Osteocyte (in vitro differentiated cells): ENCODE data around the gene CNIH4. TPM values are rescaled to one million over a fixed set of nuclear protein-coding genes. Genes with fewer than 3 reads are reported as not detected.

Source experiments
- DNase-seq: peaks from one replicate; pipeline ENCODE4 v3.0.0; 2021; ENCODE audit warnings: mixed read lengths; ENCODE audit not compliant: unreplicated experiment; ENCODE audit errors: extremely low spot score
- H3K27ac Mint-ChIP-seq: one replicate; pipeline ENCODE4 v1.8.0; 2021; ENCODE audit warnings: mild to moderate bottlenecking, mixed read lengths; ENCODE audit not compliant: unreplicated experiment
- H3K27me3 Mint-ChIP-seq: one replicate; pipeline ENCODE4 v1.8.0; 2021; ENCODE audit warnings: mixed read lengths; ENCODE audit not compliant: unreplicated experiment
- H3K36me3 Mint-ChIP-seq: one replicate; pipeline ENCODE4 v1.8.0; 2021; ENCODE audit warnings: mixed read lengths; ENCODE audit not compliant: unreplicated experiment
- H3K4me1 Mint-ChIP-seq: one replicate; pipeline ENCODE4 v1.8.0; 2021; ENCODE audit warnings: mixed read lengths; ENCODE audit not compliant: unreplicated experiment
- H3K4me3 Mint-ChIP-seq: one replicate; pipeline ENCODE4 v1.8.0; 2021; ENCODE audit warnings: mild to moderate bottlenecking, moderate library complexity, mixed read lengths; ENCODE audit not compliant: unreplicated experiment
- H3K9me3 Mint-ChIP-seq: one replicate; pipeline ENCODE4 v1.8.0; 2021; ENCODE audit warnings: mixed read lengths; ENCODE audit not compliant: unreplicated experiment
- CTCF ChIP-seq: fragments of 200-600 bp; sonication (generic); IDR thresholded peaks from 2 replicates; pipeline ENCODE4 v1.5.0; 2021; ENCODE audit warnings: antibody characterized with exemption, mild to moderate bottlenecking, moderate library complexity
- total RNA-seq: library from RNA; stranded (reverse); gene quantifications from 2 replicates; pipeline ENCODE4 v1.2.1, GENCODE V29; 2021

CNIH4 gene
- total RNA-seq, 1 donor from 2014 or later: 54.8 TPM

GRCh38 chr1:224353975-224354925, 2.4 kb upstream of the CNIH4 start:
- H3K27ac Mint-ChIP-seq: no peak overlapping the region
- H3K27me3 Mint-ChIP-seq: no peaks in the 10 kb centered on the region
- peaks cover 4% of the 10 kb centered on the region for H3K36me3 Mint-ChIP-seq
- H3K9me3 Mint-ChIP-seq: no peaks in the 10 kb centered on the region
- H3K4me3 Mint-ChIP-seq: no peak overlapping the region
- no peak for TF ChIP-seq CTCF
- peaks cover 19% of the 10 kb centered on the region for H3K4me1 Mint-ChIP-seq
- no peak for DNase-seq

GRCh38 chr1:224357626-224358124, 996 bp downstream of the CNIH4 start:
- H3K36me3 Mint-ChIP-seq: peaks cover 11% of the 10 kb centered on the region
- peaks cover 22% of the 10 kb centered on the region for H3K4me1 Mint-ChIP-seq
- H3K27ac Mint-ChIP-seq: peak overlapping the region; percentile 84
- H3K4me3 Mint-ChIP-seq: peak overlapping the region; percentile 88
- no peak for DNase-seq
- TF ChIP-seq CTCF: no peak
- H3K9me3 Mint-ChIP-seq: no peaks in the 10 kb centered on the region
- H3K27me3 Mint-ChIP-seq: no peaks in the 10 kb centered on the region

GRCh38 chr1:224358237-224358636, 1.6 kb downstream of the CNIH4 start:
- TF ChIP-seq CTCF: no peak
- no peaks in the 10 kb centered on the region for H3K9me3 Mint-ChIP-seq
- DNase-seq: no peak
- H3K4me1 Mint-ChIP-seq: peaks cover 22% of the 10 kb centered on the region
- peak overlapping the region; percentile 84 for H3K27ac Mint-ChIP-seq
- no peaks in the 10 kb centered on the region for H3K27me3 Mint-ChIP-seq
- peaks cover 14% of the 10 kb centered on the region for H3K36me3 Mint-ChIP-seq
- peak overlapping the region; percentile 88 for H3K4me3 Mint-ChIP-seq

GRCh38 chr1:224359207-224359606, 2.5 kb downstream of the CNIH4 start:
- Mint-ChIP-seq H3K9me3 (no peaks in the 10 kb centered on the region), H3K27ac (peak overlapping the region; percentile 7)

More at GRCh38 chr1:224359207-224359606, 2.5 kb downstream of the CNIH4 start:
- Mint-ChIP-seq H3K36me3 (peaks cover 14% of the 10 kb centered on the region), H3K4me1 (peaks cover 22% of the 10 kb centered on the region), H3K27me3 (no peaks in the 10 kb centered on the region), H3K4me3 (no peak overlapping the region)
- no peak for TF ChIP-seq CTCF
- DNase-seq: no peak
